GM18861 (cell line): ENCODE data around the gene INPP5E.

ENCODE experiments used
- ATAC-seq: cut with Tn5 transposase; IDR thresholded peaks from one replicate; pipeline ENCODE4 v1.9.1; 2021; ENCODE audit not compliant: unreplicated experiment

Gene INPP5E

DNA sequence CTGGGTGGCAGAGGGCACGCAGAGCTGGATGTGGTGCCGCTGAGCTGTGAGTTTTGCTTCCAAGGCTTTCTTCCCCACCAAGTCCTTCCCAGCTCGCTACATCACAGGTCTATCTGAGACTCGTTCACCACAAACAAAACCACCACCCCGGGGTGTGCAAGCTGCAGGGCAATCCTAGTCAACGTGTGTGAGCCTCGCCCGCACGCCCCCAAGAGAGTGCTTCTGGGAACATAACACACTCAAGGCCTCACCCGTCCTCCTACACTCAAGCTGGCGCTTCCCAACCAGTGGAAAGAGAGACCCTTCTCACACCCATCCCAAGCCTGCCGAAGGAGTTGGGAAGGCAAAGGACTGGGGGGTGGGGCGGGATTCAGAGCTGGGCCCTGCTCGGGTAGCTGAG, 50.2 kb downstream of the INPP5E start:
- no peak for ATAC-seq

DNA sequence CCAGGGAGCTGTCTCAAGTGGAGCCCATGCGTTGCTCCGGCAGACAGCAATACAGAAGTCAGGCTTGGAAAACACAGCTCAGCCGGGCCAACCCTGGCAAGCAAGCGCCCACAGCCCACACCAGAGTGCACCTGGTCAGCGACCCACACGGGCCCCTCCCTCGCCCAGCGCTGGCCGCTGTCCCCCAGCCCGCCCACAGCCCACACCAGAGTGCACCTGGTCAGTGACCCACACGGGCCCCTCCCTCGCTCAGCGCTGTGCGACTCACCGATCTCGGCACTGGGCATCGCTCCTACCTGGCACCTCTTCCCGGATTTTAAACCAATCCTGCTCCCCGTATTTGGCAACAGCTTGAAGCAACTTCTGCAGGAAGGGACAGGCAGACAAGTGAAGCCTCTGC, 52.4 kb downstream of the INPP5E start:
- no peak for ATAC-seq

- no peak for ATAC-seq
Observed at GRCh38 chr9:136386018-136386417, 53.6 kb downstream of the INPP5E start.

DNA sequence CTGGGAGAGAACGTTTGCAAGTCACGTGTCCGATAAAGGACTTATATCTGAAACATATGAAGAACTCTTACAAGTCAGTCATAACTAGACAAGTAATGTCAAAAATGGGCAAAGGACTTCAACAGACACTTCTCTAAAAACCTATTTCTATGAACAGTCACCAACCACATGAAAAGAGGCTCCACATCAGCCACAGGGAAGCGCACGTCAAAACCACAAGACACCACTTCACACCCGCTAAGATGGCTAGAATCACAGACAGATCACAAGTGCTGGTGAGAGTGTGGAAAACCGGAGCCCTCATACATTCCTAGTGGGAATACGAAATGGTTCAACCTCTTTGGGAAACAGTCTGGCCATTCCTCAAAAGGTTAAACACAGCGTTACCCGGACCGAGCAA, 54.6 kb downstream of the INPP5E start:
- ATAC-seq = no peak

DNA sequence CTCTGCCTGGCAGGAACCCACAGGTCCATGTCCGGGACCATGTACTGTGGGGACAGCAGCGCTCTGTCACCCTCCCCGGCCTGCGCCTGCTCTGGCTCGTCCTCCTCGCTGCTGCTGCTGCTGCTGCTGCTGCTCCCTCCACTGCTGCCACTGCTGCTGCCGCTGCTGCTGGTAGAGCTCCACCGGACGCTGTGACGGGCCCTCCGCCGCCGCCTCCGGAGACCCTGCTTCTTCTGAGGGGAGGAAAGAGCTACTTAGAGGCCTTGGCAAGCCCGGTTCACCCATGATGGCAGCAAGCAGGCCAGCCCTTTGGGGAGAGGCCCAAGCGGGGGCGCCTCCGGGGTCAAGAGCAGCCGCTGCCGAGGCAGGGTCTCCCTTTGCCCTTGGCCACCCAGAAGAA, 56.2 kb downstream of the INPP5E start:
- ATAC-seq = no peak

GRCh38 chr9:136381966-136382513, 57.6 kb downstream of the INPP5E start:
- no peak for ATAC-seq

DNA sequence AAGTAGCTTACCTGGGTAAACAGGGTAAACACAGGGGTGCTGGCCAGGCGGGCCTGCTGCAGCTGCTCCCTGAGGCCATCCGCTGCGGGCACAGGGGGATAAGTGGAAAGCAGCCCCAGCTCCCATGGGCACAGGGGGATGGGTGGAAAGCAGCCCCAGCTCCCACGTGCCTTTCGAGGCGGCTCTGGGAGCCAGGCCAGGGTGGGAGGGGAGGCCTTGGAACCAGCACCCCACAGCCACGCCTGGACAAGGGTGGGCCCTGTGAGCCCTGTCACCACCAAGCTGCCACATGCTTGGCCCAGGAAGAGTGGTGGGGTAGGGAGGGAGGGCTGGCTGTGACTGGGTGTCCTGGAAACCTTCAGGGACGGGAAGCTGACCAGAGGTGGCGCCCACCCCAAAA, 58.3 kb downstream of the INPP5E start:
- ATAC-seq = no peak

DNA sequence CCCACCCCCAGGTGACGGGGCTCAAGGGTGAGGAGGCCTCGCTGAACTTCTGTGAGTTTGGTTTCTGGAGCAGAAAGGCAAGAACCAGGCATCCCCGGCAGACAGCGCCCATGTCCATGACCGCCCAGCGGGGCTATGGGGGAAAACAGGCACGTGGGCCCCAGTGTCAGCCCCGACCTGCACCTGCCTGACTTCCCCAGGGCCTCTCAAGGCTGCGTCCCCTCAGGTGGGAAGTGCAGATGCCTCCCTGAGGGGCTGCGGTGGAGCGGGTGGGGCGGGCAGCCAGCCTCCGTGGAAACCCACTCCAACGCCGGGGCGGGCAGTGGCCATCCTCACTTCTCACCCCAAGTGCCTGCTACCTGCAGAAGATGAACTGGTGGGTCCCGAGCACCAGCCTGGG, 59.3 kb downstream of the INPP5E start:
- ATAC-seq = no peak

- ATAC-seq = no peak
Observed at GRCh38 chr9:136379891-136380290, 59.8 kb downstream of the INPP5E start.

- no peak for ATAC-seq
Observed at GRCh38 chr9:136379401-136379800, 60.2 kb downstream of the INPP5E start.

GRCh38 chr9:136379003-136379287, 60.7 kb downstream of the INPP5E start:
- no peak for ATAC-seq
